IMR-90 (cell line): ENCODE measurements around the gene SLC9A6. TPM values are rescaled to one million over a fixed set of nuclear protein-coding genes. Genes with fewer than 3 reads are reported as not detected.

Experiments
- ATAC-seq: fragments of 200-7000 bp; cut with Tn5 transposase; 2 replicates; pipeline ENCODE4 v1.9.1; 2020; ENCODE audit warnings: low read depth, mild to moderate bottlenecking, moderate library complexity
- BruUV-seq: library from RNA; stranded (reverse); fragments of 400-500 nt; replicated peaks from 2 replicates; lab custom pipeline; 2021; lab: Mats Ljungman, UMichigan
- CTCF ChIA-PET: fragments of 300-600 bp; formaldehyde crosslinking; extraction: SDS; loops from one replicate; lab custom pipeline; 2021; ENCODE audit warnings: antibody characterized with exemption; lab: Yijun Ruan, JAX
- POLR2A ChIA-PET: fragments of 300-600 bp; sonication (Branson Sonifier 250); formaldehyde crosslinking; loops from one replicate; lab custom pipeline; 2022; ENCODE audit warnings: antibody characterized with exemption; ENCODE audit not compliant: unreplicated experiment; lab: Charles Lee
- DNase-seq: peaks from one replicate; pipeline ENCODE4 v3.0.0; 2013
- H2AFZ ChIP-seq: replicated peaks from 2 replicates; pipeline ENCODE3; 2013; ENCODE audit warnings: low read length, mild to moderate bottlenecking; ENCODE audit not compliant: poor library complexity
- H2AK5ac ChIP-seq: 2 replicates; pipeline ENCODE4 v1.6.1; 2013; ENCODE audit warnings: low read depth, low read length, inconsistent platforms
- H2AK9ac ChIP-seq: replicated peaks from 2 replicates; pipeline ENCODE3; 2013; ENCODE audit warnings: mild to moderate bottlenecking, low read depth, low read length, moderate library complexity; ENCODE audit not compliant: poor library complexity
- H2BK120ac ChIP-seq: 2 replicates; pipeline ENCODE4 v1.6.1; 2013; ENCODE audit warnings: low read depth, low read length, inconsistent platforms
- H2BK15ac ChIP-seq: 3 replicates; pipeline ENCODE4 v1.6.1; 2013; ENCODE audit warnings: low read depth, low read length, inconsistent platforms
- H2BK20ac ChIP-seq: 2 replicates; pipeline ENCODE4 v1.6.1; 2013; ENCODE audit warnings: low read depth, mild to moderate bottlenecking, inconsistent platforms, low read length, moderate library complexity
- H2BK5ac ChIP-seq: 2 replicates; pipeline ENCODE4 v1.6.1; 2013; ENCODE audit warnings: mild to moderate bottlenecking, low read depth, low read length, inconsistent platforms; ENCODE audit not compliant: poor library complexity, severe bottlenecking
- H3K14ac ChIP-seq: replicated peaks from 2 replicates; pipeline ENCODE4 v1.6.1; 2013; ENCODE audit warnings: low read depth, low read length, inconsistent platforms
- H3K18ac ChIP-seq: 2 replicates; pipeline ENCODE4 v1.6.1; 2013; ENCODE audit warnings: low read depth, low read length, control low read depth
- H3K23ac ChIP-seq: 2 replicates; pipeline ENCODE4 v1.6.1; 2013; ENCODE audit warnings: low read depth, low read length, inconsistent platforms
- H3K27ac ChIP-seq: 2 replicates; pipeline ENCODE4 v1.5.1; 2013; ENCODE audit warnings: mild to moderate bottlenecking, control low read depth, low read length; ENCODE audit not compliant: insufficient read depth
- H3K27me3 ChIP-seq: 2 replicates; pipeline ENCODE4 v1.6.1; 2013; ENCODE audit warnings: low read length; ENCODE audit not compliant: control insufficient read depth, insufficient read depth
- H3K36me3 ChIP-seq: 2 replicates; pipeline ENCODE4 v1.6.1; 2013; ENCODE audit warnings: low read length, mixed read lengths; ENCODE audit not compliant: control insufficient read depth, insufficient read depth
- H3K4ac ChIP-seq: 2 replicates; pipeline ENCODE4 v1.6.1; 2013; ENCODE audit warnings: low read depth, low read length, inconsistent platforms
- H3K4me1 ChIP-seq: 2 replicates; pipeline ENCODE4 v1.6.1; 2013; ENCODE audit warnings: low read length, mixed read lengths; ENCODE audit not compliant: control insufficient read depth, insufficient read depth
- H3K4me2 ChIP-seq: 2 replicates; pipeline ENCODE4 v1.6.1; 2013; ENCODE audit warnings: low read depth, mild to moderate bottlenecking, control low read depth, low read length, moderate library complexity
- H3K4me3 ChIP-seq: 2 replicates; pipeline ENCODE4 v1.5.1; 2013; ENCODE audit warnings: low read depth, mild to moderate bottlenecking, control low read depth, low read length, moderate library complexity; ENCODE audit not compliant: insufficient read depth
- H3K56ac ChIP-seq: 2 replicates; pipeline ENCODE4 v1.6.1; 2013; ENCODE audit warnings: low read length, inconsistent platforms; ENCODE audit not compliant: insufficient read depth; ENCODE audit errors: extremely low read depth
- H3K79me1 ChIP-seq, 2 experiments: 2 replicates each; pipeline ENCODE4 v1.6.1; 2013; ENCODE audit warnings: low read length in 2 of 2, inconsistent platforms in 1 of 2, low read depth in 1 of 2
- H3K9ac ChIP-seq: 2 replicates; pipeline ENCODE4 v1.6.1; 2013; ENCODE audit warnings: low read depth, low read length, control low read depth
- H3K9me1 ChIP-seq: 2 replicates; pipeline ENCODE4 v1.6.1; 2013; ENCODE audit warnings: low read length, inconsistent platforms; ENCODE audit not compliant: insufficient read depth
- H3K9me3 ChIP-seq: 2 replicates; pipeline ENCODE4 v1.6.1; 2013; ENCODE audit warnings: low read length; ENCODE audit not compliant: control insufficient read depth, insufficient read depth
- H4K20me1 ChIP-seq: 2 replicates; pipeline ENCODE4 v1.6.1; 2013; ENCODE audit warnings: low read length, inconsistent platforms; ENCODE audit not compliant: insufficient read depth
- H4K5ac ChIP-seq: 2 replicates; pipeline ENCODE4 v1.6.1; 2013; ENCODE audit warnings: mild to moderate bottlenecking, low read depth, low read length, control low read depth
- H4K8ac ChIP-seq, 2 experiments: 2 replicates each; pipeline ENCODE4 v1.6.1; 2013; ENCODE audit warnings: low read depth in 2 of 2, low read length in 2 of 2, control low read depth in 1 of 2, inconsistent platforms in 1 of 2
- H4K91ac ChIP-seq: 2 replicates; pipeline ENCODE4 v1.6.1; 2013; ENCODE audit warnings: low read depth, low read length, inconsistent platforms; ENCODE audit not compliant: insufficient read depth
- MAFK ChIP-seq: IDR thresholded peaks from 2 replicates; pipeline ENCODE4 v1.6.1; 2012; ENCODE audit warnings: low read depth, low read length, improper control_type of control experiment
- MAZ ChIP-seq: IDR thresholded peaks from 2 replicates; pipeline ENCODE4 v1.6.1; 2012; ENCODE audit warnings: low read depth, mild to moderate bottlenecking, low read length, improper control_type of control experiment, moderate library complexity, borderline replicate concordance
- MXI1 ChIP-seq: IDR thresholded peaks from 2 replicates; pipeline ENCODE4 v1.6.1; 2012; ENCODE audit warnings: low read depth, mild to moderate bottlenecking, low read length, moderate library complexity, borderline replicate concordance
- NFE2L2 ChIP-seq: fragments of 150-350 bp; IDR thresholded peaks from 2 replicates; pipeline ENCODE4 v1.6.1; 2016; ENCODE audit warnings: low read depth, mild to moderate bottlenecking, low read length
- RAD21 ChIP-seq: IDR thresholded peaks from 2 replicates; pipeline ENCODE4 v1.6.1; 2012; ENCODE audit warnings: low read length, improper control_type of control experiment
- RCOR1 ChIP-seq: IDR thresholded peaks from 2 replicates; pipeline ENCODE4 v1.6.1; 2012; ENCODE audit warnings: mild to moderate bottlenecking, low read length, improper control_type of control experiment; ENCODE audit not compliant: insufficient replicate concordance
- WGBS, 2 experiments: methylation state at CpG; one replicate each; pipeline versions ENCODE4 v1.1.5 to v1.1.7; 2013; ENCODE audit warnings: missing lambda C conversion rate in 2 of 2; ENCODE audit not compliant: insufficient read length in 1 of 2; ENCODE audit errors: extremely low coverage in 2 of 2; 5-methylcytosine and 5-hydroxymethylcytosine counted together
- dilution Hi-C: fragments of 300-500 bp; cut with HindIII; formaldehyde crosslinking; loops from one replicate; pipeline ENCODE4 v1.14.3; 2018; ENCODE audit warnings: low sequenced_read_pairs; ENCODE audit not compliant: unreplicated experiment
- in situ Hi-C: fragments of 300-500 bp; cut with MboI; formaldehyde crosslinking; loops from 3 replicates; pipeline ENCODE4 v1.14.3; 2019; ENCODE audit warnings: low sequenced_read_pairs, inconsistent platforms, mixed read lengths
- intact Hi-C: fragments of 100-400 bp; cut with micrococcal nuclease; formaldehyde crosslinking; loops from 2 replicates; pipeline ENCODE4 v1.10.0; 2022
- polyA plus RNA-seq, 3 experiments: library from polyadenylated mRNA; depleted of rRNA; stranded (reverse); fragments of >200 nt; gene quantifications; 2 replicates each; pipeline ENCODE4 v1.2.3, GENCODE V29; 2012; ENCODE audit warnings: low replicate concordance in 1 of 3
- total RNA-seq: library from RNA; depleted of rRNA; stranded (reverse); fragments of >200 nt; gene quantifications from 2 replicates; pipeline ENCODE4 v1.2.3, GENCODE V29; 2012

The SLC9A6 gene
- total and polyA plus RNA-seq, 2 of the 4 experiments (the other 2 are of a cell fraction), result 6.9 to 19.0 TPM

GRCh38 chrX:136039968-136040367 is 54.7 kb downstream of the SLC9A6 start:
- in situ Hi-C loops, result no loop called here
- CTCF ChIA-PET, result interaction anchor here (0.6 to 1.7 kb wide), 4 partner anchors 12 to 563 kb away, joined by 3 to 8 read pairs (median 3); no protein-coding TSS in a partner anchor

More at GRCh38 chrX:136039968-136040367, 54.7 kb downstream of the SLC9A6 start:
- H3K27ac ChIP-seq, result no peak overlapping the region
- H3K4ac ChIP-seq, result no peak overlapping the region
- no peak overlapping the region for H3K56ac ChIP-seq
- dilution Hi-C loops (no loop called here), intact Hi-C loops (no loop called here)
- ATAC-seq (peak; percentile 44; the same call in 1 of the 2 replicates), DNase-seq (no peak)
- H3K18ac ChIP-seq, result no peak overlapping the region
- no peaks in the 10 kb centered on the region for H3K4me1 ChIP-seq
- H3K36me3 ChIP-seq, result no peaks in the 10 kb centered on the region
- no CpG with 5 or more reads among the region's 7 CpGs for WGBS, 2 experiments
- H3K9me1 ChIP-seq, result peaks cover 5% of the 10 kb centered on the region; the same call in 1 of the 2 replicates
- H4K5ac ChIP-seq, result no peak overlapping the region
- no peak overlapping the region for H3K9ac ChIP-seq
- H3K27me3 ChIP-seq, result peaks cover 5% of the 10 kb centered on the region; the same call in 1 of the 2 replicates
- no TSS peak for BruUV-seq
- no peak overlapping the region for H2AK9ac ChIP-seq
- H2AK5ac ChIP-seq, result no peak overlapping the region
- H3K4me2 ChIP-seq, result no peak overlapping the region
- no peaks in the 10 kb centered on the region for H3K79me1 ChIP-seq
- no peak overlapping the region for H2BK120ac ChIP-seq
- no peak for TF ChIP-seq NFE2L2
- no peak for TF ChIP-seq MXI1
- no peak for TF ChIP-seq MAFK
- TF ChIP-seq MAZ, result no peak
- TF ChIP-seq RCOR1, result no peak
- TF ChIP-seq RAD21, result no peak
- H2BK15ac ChIP-seq, result no peak overlapping the region; the same call in 2 of the 3 replicates
- H2BK5ac ChIP-seq, result no peak overlapping the region
- H3K23ac ChIP-seq, result no peak overlapping the region
- H4K8ac ChIP-seq, result no peak overlapping the region
- POLR2A ChIA-PET, result no interaction called here
- no peak overlapping the region for H2AFZ ChIP-seq
- H3K14ac ChIP-seq, result no peak overlapping the region; the same call in 1 of the 2 replicates
- H4K91ac ChIP-seq, result no peak overlapping the region
- H3K9me3 ChIP-seq, result no peaks in the 10 kb centered on the region
- no peaks in the 10 kb centered on the region for H4K20me1 ChIP-seq
- H2BK20ac ChIP-seq, result 0 out of 2 replicates have a peak overlapping the region, but pooled peaks have one; percentile 25
- H3K4me3 ChIP-seq, result no peak overlapping the region
